IPS-NIHi7 (cell line): ENCODE results near the gene PDZD11.
A peak's percentile ranks its signal among the peaks of the same experiment; 100 is the strongest.
"Not testable (repeated sequence)": the region's sequence is repeated elsewhere in the genome, so short reads cannot be mapped to it uniquely, and the experiment has no call there.

Source experiments
- DNase-seq: peaks from one replicate; pipeline ENCODE4 v3.0.0; 2012; ENCODE audit warnings: mixed read lengths; ENCODE audit errors: extremely low spot score

Gene PDZD11, protein sequence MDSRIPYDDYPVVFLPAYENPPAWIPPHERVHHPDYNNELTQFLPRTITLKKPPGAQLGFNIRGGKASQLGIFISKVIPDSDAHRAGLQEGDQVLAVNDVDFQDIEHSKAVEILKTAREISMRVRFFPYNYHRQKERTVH

DNA sequence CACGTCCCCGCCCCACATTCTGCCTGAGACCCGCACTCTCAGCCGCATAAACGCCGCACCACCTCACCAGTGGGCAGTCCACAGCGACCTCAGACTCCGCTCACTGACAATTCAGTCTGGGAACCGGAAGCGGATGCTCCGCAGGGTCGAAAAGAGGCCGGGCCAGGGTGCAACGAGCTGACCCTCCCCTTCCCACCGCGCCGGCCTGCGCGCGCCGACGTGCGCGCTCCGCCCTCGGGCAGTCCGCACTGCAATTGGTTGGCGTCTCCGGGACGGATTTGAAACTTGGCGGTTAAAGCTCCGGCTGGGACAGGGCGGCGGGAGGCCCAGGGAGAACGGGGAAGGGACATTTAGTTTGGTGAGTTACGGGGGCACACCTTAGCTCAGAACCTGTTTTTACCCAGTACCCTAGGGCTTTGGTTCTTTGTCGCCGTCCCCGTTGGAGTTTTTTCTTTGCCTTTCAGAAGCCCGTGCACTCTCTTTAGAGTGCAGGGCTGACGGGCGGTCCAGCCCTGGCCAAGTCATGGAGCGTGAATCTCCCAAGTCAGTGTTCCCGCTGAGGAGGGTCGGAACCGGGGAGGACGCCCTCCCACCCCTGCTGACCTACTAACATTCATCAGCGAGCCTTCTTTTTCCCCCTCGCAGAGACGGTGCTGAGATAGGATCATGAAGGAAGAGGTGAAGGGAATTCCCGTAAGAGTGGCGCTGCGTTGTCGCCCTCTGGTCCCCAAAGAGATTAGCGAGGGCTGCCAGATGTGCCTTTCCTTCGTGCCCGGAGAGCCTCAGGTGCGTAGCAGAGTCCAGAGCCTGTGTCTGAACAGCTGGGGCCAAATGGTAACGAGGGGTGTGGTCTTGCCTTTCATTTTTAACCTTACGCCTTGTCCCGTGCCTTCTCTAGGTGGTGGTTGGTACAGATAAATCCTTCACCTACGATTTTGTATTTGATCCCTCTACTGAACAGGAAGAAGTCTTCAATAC lies at the start of gene PDZD11, which contains the start of gene KIF4A:
TSS of gene PDZD11 (minus strand) at position 135 of the 978 bp plus-strand sequence. CDS start 586 bp downstream, outside the sequence.
TSS of gene KIF4A (plus strand) at position 312 of the 978 bp plus-strand sequence. CDS start at position 667, 355 bp downstream.
- peak; percentile 92 for DNase-seq

DNA sequence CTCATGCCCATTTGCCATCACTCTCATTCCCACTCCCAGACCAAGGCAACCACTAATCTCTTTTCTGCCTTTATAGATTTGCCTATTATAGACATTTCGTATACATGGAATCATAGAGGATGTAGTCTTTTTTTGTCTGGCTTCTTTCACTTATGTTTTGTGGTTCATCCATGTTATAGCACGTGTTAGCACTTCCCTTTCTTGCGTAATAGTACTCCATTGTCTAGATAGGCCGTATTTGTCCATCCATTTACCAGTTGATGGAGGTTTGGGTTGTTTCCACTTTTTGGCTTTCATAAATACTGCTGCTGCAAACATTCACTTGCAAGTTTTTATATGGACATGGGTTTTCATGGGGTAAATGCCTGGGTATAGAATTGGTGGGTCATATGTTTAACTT lies 48.6 kb upstream of the PDZD11 start:
- DNase-seq, result no peak

DNA sequence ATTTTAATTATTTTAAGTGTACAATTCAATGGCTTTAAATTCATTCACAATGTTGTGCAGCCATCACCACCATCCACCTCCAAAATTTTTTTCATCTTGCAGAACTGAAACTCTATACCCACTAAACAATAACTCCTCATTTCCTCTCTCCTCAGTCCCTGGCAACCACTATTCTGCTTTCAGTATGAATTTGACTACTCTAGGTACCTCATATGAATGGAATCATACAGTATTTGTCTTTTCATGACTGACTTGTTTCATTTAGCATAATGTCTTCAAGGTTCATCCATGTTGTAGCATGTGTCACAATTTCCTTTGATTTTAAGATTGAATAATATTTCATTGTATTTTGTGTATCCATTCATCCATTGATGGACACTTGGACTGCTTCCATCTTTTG lies 47.0 kb upstream of the PDZD11 start:
- no peak for DNase-seq

DNA sequence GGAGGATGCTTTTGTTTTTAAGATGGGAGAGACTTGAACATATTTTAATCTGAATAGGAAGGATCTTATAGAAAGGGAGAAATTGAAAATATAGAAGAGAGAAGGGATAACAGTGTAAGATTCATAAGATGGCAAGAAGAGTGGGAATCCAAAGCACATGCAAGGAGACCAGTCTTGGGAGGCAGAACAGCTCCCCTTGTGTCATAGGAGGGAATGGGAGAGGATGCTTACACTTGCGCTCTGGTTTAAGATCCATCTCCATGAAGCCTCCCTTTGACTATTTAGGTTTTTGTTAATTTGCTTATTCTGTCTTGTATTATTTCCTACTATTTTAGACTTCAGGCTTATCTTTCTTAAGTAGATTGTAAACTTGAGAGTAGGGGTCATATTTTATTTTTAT lies 42.9 kb upstream of the PDZD11 start:
- peak; percentile 14 for DNase-seq

DNA sequence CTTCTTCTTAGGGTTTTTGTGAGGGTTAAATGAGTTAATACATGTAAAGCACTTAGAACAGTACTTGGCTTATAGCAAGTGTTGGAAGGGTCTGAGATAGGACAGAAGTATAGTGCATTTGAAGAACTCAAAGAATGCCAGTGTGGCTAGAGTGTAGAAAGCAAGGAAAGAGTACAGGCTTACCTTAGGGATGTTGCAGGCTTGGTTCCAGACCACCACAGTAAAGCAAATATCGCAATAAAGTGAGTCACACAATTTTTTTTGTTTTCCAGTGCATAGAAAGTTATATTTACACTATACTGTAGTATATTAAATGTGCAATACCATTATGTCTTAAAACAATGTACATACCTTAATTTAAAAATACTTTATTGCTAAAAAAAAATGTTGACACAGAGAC lies 41.4 kb upstream of the PDZD11 start:
- DNase-seq, result no peak

DNA sequence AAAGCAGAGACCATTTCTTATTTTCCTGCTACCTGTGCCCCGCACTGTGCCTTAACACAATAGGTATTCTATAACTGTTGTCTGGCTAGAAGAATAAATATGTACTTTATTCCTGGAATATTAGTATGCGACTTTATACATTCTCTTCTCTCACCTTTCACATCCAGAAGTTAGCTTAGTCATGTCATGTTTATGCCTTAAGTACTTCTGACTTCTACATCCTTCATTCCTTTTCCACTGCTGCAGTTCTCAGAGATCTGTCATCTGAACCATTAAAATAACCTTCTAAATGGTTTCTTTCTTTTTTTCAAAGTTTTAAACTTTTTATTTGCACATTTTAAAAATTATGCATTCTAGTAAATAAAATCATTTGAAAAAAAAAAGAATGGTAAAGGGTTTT lies 34.6 kb upstream of the PDZD11 start:
- no peak for DNase-seq

DNA sequence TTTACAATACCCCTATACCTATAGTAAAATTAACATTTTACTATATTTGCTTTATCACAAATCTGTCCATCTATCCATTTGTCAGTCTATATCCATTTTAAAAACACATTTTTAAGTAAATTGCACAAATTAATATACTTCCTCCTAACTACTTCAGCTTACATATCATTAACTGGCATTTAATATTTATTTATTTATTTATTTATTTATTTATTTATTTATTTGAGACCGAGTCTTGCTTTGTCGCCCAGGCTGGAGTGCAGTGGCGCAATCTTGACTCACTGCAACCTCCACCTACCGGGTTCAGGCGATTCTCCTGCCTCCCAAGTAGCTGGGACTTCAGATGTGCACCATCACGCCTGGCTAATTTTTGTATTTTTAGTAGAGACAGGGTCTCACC lies 33.9 kb upstream of the PDZD11 start:
- not testable (repeated sequence) for DNase-seq

DNA sequence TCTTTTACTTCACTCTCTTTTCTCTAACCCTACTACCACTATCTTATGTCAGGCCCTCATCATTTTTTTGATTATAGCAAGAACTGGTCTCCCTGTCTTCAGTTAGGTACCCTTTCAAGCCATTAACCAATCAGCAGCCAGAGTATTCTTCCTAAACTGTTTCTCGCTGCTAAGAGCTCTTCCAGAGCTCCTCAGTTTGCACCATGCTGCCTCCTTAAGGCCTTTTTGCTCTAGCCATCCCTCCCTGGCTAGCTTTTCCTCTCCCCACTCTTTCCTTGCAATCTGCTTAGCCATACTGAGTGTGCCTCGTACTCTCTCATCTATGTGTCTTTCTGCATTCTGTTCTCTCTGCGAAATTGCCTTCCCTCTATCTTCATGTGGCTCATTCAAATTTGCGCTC lies 33.1 kb upstream of the PDZD11 start:
- DNase-seq, result no peak

DNA sequence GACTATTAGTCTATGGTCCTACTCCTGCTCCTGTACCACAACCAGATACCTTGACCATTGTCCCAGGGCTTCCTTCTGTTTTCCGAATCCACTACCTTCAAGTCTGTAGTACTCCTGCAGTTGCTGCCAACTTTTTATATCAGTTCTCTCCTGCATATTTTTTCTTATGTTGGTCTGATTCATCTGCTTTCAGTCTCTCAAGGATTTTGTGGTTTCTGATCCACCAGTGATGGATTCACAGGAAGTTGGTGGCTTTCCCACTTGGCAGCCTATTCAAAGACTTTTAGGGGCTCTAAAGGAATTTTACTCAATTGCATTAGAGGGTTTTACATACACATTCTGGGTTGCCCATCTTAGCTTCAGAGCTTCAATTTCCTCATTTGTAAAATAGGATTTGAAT lies 23.8 kb upstream of the PDZD11 start:
- DNase-seq, result no peak

DNA sequence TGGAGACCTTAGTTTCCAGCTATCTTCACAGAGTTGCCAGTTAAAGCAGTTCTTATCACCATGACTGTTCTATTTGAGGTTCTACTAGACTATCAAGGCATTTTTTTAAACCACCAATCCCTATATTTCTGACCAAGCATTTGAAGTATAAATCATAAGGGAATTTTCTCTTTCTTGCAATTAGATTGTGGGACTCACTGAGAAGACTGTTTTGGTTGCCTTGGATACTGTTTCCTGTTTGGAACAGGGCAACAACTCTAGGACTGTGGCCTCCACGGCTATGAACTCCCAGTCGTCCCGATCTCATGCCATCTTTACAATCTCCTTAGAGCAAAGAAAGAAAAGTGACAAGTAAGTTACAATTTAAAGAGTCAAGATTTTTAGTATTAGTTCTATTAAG lies 12.0 kb upstream of the PDZD11 start:
- DNase-seq, result no peak

DNA sequence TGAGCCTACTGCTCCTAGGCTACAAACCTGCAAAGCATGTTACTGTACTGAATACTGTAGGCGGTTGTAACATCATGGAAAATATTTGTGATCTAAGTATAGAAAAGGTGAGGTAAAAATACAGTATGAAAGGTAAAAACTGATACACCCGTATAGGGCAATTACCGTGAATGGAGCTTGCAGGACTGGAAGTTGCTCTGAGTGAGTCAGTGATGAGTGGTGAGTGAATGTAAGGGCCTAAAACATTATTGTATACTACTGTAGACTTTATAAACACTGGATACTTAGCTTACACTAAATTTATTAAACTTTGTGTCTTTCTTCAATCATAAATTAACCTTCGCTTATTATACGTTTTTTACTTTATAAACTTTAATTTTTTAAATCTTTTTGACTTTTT lies 3.9 kb upstream of the PDZD11 start:
- no peak for DNase-seq

DNA sequence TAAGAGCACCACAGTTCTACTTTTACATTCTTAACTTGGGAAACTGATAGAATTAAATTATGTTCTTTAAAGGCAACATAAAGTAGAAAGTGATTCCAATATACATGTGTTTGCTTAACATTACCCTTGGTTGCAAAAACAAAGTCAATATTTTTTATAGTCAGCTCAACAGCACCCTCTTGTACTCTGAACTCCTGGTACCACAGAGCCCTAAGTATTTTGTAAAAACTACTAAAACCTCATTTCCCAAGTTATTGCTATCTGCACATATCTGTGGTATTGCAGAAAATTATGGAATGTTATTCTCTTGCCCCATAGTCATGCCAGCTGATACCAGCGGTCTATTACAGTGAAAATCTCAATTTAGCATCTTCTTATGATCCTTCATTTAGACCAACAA lies 3.1 kb upstream of the PDZD11 start:
- DNase-seq, result no peak

DNA sequence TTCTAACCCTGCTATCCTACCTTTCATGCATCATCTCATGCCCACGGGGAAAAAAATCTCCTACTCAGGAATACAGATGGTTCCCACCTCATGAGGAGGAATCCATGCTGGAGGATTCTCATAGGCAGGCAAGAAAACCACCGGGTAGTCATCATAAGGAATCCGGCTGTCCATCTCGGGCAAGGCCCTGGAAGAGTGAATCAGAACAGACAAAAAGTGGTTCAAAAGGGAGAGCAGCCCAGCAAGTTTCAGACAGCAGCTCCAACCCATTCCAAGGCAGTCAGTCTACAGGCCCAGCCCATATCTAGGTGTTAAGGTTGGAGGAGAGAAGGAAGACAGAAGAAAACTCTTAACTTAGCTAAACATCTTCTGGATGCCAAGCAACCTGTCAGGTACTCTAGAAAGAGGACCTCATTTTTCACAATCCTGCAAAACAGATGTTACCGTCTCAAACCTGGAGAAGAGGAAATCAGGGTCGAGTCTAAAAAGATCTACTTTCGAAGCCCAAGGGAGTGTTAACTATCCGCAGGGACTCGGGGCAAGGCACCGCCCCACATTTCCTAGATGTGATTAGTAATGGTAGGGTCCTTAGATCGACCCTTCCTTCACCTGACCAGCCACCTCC lies 447 bp downstream of the PDZD11 start:
- no peak for DNase-seq

DNA sequence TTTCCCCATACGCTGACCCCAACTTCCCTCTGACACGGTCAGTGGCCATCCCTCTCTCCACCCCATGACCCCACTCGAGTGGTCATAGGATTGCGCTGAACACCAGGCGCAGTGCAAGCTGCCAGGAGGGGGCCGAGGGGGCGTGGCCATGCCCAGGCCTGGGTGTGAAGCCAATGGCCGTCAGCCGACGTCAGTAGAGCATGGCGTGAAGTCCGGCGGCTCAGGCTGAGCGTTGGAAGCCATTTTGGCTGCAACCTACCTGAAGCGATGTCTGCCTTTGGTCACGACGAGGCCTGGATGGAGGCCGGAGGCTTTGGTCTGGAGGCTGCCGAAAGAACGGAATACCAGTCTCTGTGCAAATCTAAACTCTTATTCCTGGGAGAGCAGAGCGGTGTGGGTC lies 7.8 kb downstream of the PDZD11 start, which contains the start of gene RAB41:
TSS of gene RAB41 (plus strand) at position 222 of the 400 bp plus-strand sequence. CDS start at position 268, 46 bp downstream.
- DNase-seq, result no peak

DNA sequence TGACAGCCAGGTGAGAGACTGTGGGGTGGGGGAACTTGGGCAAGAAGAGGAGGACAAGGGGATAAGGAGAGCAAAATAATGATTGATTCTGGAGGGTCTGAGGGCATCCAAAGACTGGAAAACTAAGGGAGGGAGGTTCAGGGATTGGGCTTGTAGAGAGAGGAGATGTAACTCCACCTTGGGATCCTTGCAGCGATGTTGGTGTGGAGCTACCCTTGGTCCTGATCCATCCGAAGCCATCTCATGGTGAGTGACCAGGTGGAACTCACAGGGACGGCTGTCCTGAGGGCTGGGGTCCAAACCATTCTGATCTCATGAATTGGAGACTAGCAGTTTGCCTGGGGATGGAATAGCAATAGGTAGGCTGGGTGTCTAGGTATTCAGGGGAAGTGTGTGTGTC lies 9.2 kb downstream of the PDZD11 start:
- no peak for DNase-seq

DNA sequence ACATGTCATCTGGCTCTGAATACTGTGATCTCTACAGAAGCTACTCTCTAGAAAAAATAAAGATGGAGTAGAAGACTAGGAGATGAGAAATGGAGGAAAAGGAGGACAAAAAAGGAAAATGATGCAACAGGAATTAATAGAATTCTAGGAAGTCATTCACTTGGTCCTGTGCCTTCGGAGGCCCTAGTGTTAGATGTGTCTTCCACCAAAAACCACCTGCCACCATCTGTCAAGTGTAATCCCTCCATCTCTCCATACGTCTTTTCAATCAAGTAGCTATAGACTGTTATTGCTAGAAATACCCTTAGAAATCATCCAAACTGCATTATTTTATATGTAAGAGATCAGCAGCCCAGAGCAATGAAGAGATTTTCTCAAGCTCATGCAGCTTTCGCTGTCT lies 10.6 kb downstream of the PDZD11 start:
- no peak for DNase-seq

DNA sequence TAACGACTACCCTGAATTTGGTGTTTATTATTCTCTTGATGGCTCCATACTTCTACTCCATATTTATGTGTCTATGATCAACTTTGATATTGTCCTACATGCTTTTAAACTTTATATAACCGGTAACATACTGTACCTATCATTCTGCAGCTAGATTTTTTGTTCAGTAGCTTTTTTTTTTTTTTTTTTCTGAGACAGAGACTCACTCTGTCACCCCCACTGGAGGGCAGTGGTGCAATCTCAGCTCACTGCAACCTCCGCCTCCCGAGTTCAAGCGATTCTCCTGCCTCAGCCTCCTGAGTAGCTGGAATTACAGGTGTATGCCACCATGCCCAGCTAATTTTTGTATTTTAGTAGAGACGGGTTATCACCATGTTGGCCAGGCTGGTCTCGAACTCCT lies 15.7 kb downstream of the PDZD11 start:
- DNase-seq, result not testable (repeated sequence)

DNA sequence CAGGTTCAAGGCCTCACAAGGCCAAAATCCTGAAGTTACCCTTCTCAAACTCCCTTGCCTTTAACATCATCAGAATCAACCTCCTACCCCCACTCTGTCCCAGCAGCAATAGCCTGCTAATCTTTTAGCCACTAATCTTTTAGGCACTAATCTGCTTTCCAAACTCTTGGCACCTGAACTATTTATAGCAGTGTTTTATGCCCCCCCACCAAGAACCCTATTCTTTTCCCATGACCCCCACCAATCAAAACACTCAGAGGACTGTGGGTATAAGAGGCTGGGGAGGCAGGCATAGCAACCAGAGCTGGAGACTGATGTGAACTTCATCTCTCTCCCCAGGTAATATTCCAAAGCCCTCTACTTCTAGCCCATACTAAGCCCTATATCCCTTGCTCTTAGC lies 21.7 kb downstream of the PDZD11 start, which contains the start of gene ARR3:
TSS of gene ARR3 (plus strand) at position 301 of the 400 bp plus-strand sequence. CDS start 1,052 bp downstream, outside the sequence.
- DNase-seq, result no peak

DNA sequence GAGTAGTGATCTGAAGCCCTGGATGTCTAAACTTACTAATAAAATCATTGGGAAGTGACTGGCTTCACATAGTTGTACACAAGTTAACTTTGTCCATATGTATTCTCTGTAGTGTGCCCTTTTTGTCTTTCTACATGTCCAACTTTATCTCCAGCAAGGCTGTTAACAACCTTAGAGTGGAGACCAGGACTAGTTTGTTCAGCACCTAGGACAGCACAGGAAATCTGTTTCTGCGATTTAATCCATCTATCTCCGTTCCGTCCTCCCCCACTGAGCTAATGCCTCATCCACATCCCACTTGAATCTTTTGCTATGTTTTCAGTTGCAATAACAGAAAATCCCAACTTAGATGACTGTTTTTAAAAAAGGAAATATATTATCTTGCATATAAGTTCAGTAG lies 24.9 kb downstream of the PDZD11 start:
- no peak for DNase-seq

DNA sequence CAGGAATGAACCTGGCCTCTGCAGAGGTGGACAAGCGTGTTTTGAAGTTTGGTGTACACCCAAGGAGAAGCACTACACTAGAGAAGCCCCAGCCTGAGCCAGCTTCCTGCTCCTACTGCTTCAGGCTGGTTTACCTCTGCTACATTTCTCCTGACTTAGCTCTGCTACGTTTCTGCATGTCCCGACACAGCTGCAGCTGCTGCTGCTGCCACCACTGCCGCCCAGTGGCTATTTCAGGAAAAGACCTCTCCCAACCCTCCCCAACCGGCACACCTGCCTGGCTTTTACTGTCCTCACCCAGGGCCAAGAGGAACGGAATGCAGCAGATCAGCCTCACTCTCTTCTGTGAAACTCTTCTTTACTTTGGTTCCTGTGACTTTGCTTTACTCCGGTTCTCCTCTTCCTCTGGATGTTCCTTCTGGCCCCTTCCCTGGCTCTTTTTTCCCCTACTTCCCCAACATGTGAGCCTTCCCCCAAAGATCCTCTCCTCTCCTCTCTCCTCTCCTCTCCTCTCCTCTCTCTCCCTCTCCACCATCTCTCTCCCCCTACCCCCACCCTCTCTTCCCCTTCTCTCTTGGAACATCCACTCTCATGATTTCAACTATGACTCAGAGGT lies 26.7 kb downstream of the PDZD11 start:
- DNase-seq, result peak; percentile 74

DNA sequence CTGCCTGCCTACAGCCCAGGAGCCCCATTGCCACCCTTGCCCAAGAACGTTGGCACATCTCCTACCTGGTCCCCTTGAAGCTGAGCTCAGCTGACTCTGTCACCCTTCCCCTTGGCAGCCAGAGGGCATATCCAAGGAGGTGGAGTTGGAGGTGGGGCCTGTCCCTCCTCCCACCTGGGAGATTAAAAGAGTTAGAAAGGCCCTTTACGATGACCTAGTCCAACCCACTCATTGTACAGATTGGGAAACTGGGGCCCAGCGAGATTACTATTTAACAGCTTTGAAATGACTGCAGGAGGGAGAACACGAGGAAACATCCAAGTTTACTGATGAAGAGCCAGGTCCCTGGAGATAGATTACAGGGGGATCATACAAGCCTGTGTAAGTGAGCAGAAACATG lies 29.6 kb downstream of the PDZD11 start, which contains the start of gene P2RY4:
TSS of gene P2RY4 (minus strand) at position 101 of the 400 bp plus-strand sequence. CDS start 580 bp downstream, outside the sequence.
- DNase-seq, result no peak
